ENCODE measurements around the gene SLC2A14.
"Not testable (repeated sequence)": the region's sequence is repeated elsewhere in the genome, so short reads cannot be mapped to it uniquely, and the experiment has no call there.

Gene SLC2A14

GRCh38 chr12:7853557-7853956 lies 19.2 kb downstream of the SLC2A14 start:
- TF ChIP-seq EZH2 (optimal IDR thresholded peaks at IDR 0.05; ENCODE audit: low read depth, low read length): no peak
- TF ChIP-seq EZH2phosphoT487 (IDR thresholded peaks at IDR 0.05; ENCODE audit: low read length): no peak
- TF ChIP-seq CTCF (IDR thresholded peaks at IDR 0.05; ENCODE audit: low read length): no peak
- Histone ChIP-seq H3K79me2 (ENCODE audit: low read length) (no peaks in the 10 kb centered on the region), H3K27me3 (replicated peaks; ENCODE audit: insufficient read depth, low read length) (no peaks in the 10 kb centered on the region), H3F3A (ENCODE audit: insufficient read depth, low read length) (no peaks in the 10 kb centered on the region), H3K4me2 (ENCODE audit: low read depth, low read length) (no peak overlapping the region), H3K9me3 (replicated peaks; ENCODE audit: insufficient read depth, low read length) (no peaks in the 10 kb centered on the region), H4K20me1 (ENCODE audit: insufficient read depth, low read length) (no peaks in the 10 kb centered on the region), H3K9ac (ENCODE audit: low read length) (no peak overlapping the region), H3K4me1 (ENCODE audit: low read length) (no peaks in the 10 kb centered on the region), H3K9me2 (replicated peaks; ENCODE audit: insufficient read depth, low read length) (no peaks in the 10 kb centered on the region), H3K36me3 (replicated peaks; ENCODE audit: insufficient read depth, low read length) (no peaks in the 10 kb centered on the region), H3K4me3 (ENCODE audit: low read length) (no peak overlapping the region), H2AFZ (ENCODE audit: low read length) (no peak overlapping the region), H3K27ac (ENCODE audit: low read length) (no peak overlapping the region)
- no peak for DNase-seq

- H3K4me2 ChIP-seq (ENCODE audit: low read depth, low read length); H3K4me3 ChIP-seq (ENCODE audit: low read length); H3K27me3 ChIP-seq (replicated peaks; ENCODE audit: insufficient read depth, low read length); H3K79me2 ChIP-seq (ENCODE audit: low read length); H3K4me1 ChIP-seq (ENCODE audit: low read length); H2AFZ ChIP-seq (ENCODE audit: low read length); H3K27ac ChIP-seq (ENCODE audit: low read length); H3F3A ChIP-seq (ENCODE audit: insufficient read depth, low read length); H3K36me3 ChIP-seq (replicated peaks; ENCODE audit: insufficient read depth, low read length); H3K9ac ChIP-seq (ENCODE audit: low read length); DNase-seq; H3K9me3 ChIP-seq (replicated peaks; ENCODE audit: insufficient read depth, low read length); H3K9me2 ChIP-seq (replicated peaks; ENCODE audit: insufficient read depth, low read length); H4K20me1 ChIP-seq (ENCODE audit: insufficient read depth, low read length): not testable (repeated sequence)
Observed at GRCh38 chr12:7851622-7852081, 21.1 kb downstream of the SLC2A14 start.

- H3K9ac ChIP-seq (ENCODE audit: low read length); H4K20me1 ChIP-seq (ENCODE audit: insufficient read depth, low read length); H3K27me3 ChIP-seq (replicated peaks; ENCODE audit: insufficient read depth, low read length); H3K4me1 ChIP-seq (ENCODE audit: low read length); H3K4me2 ChIP-seq (ENCODE audit: low read depth, low read length); H3K9me3 ChIP-seq (replicated peaks; ENCODE audit: insufficient read depth, low read length); H3F3A ChIP-seq (ENCODE audit: insufficient read depth, low read length); H3K9me2 ChIP-seq (replicated peaks; ENCODE audit: insufficient read depth, low read length); H3K4me3 ChIP-seq (ENCODE audit: low read length); H3K79me2 ChIP-seq (ENCODE audit: low read length); DNase-seq; H2AFZ ChIP-seq (ENCODE audit: low read length); H3K36me3 ChIP-seq (replicated peaks; ENCODE audit: insufficient read depth, low read length); H3K27ac ChIP-seq (ENCODE audit: low read length): not testable (repeated sequence)
Observed at GRCh38 chr12:7850099-7850498, 22.6 kb downstream of the SLC2A14 start.

- not testable (repeated sequence) for H3K36me3 ChIP-seq (replicated peaks; ENCODE audit: insufficient read depth, low read length); H2AFZ ChIP-seq (ENCODE audit: low read length); H3F3A ChIP-seq (ENCODE audit: insufficient read depth, low read length); H3K9me2 ChIP-seq (replicated peaks; ENCODE audit: insufficient read depth, low read length); H3K4me2 ChIP-seq (ENCODE audit: low read depth, low read length); H4K20me1 ChIP-seq (ENCODE audit: insufficient read depth, low read length); H3K4me1 ChIP-seq (ENCODE audit: low read length); H3K9me3 ChIP-seq (replicated peaks; ENCODE audit: insufficient read depth, low read length); H3K27me3 ChIP-seq (replicated peaks; ENCODE audit: insufficient read depth, low read length); H3K9ac ChIP-seq (ENCODE audit: low read length); H3K4me3 ChIP-seq (ENCODE audit: low read length); DNase-seq; H3K27ac ChIP-seq (ENCODE audit: low read length); H3K79me2 ChIP-seq (ENCODE audit: low read length)
Observed at GRCh38 chr12:7848098-7848422, 24.7 kb downstream of the SLC2A14 start.

GRCh38 chr12:7847226-7848097 lies 25.3 kb downstream of the SLC2A14 start:
- not testable (repeated sequence) for H4K20me1 ChIP-seq (ENCODE audit: insufficient read depth, low read length); H3K9me2 ChIP-seq (replicated peaks; ENCODE audit: insufficient read depth, low read length); DNase-seq; H3K9me3 ChIP-seq (replicated peaks; ENCODE audit: insufficient read depth, low read length); H3F3A ChIP-seq (ENCODE audit: insufficient read depth, low read length); H3K79me2 ChIP-seq (ENCODE audit: low read length); H3K27me3 ChIP-seq (replicated peaks; ENCODE audit: insufficient read depth, low read length); H3K4me1 ChIP-seq (ENCODE audit: low read length); H2AFZ ChIP-seq (ENCODE audit: low read length); H3K36me3 ChIP-seq (replicated peaks; ENCODE audit: insufficient read depth, low read length); H3K4me3 ChIP-seq (ENCODE audit: low read length); H3K4me2 ChIP-seq (ENCODE audit: low read depth, low read length); H3K9ac ChIP-seq (ENCODE audit: low read length); H3K27ac ChIP-seq (ENCODE audit: low read length)
